Stimulated activated CD8-positive, alpha-beta memory T cell treated with anti-CD3 and anti-CD28 coated beads, Interleukin-2, amount 100 ng/mL, for 1 hour (primary cell): ENCODE measurements around the gene TMEM61.
A peak's percentile ranks its signal among the peaks of the same experiment; 100 is the strongest.
"Not testable (repeated sequence)": the region's sequence is repeated elsewhere in the genome, so short reads cannot be mapped to it uniquely, and the experiment has no call there.

Experiments
- DNase-seq, 2 donors: peaks; one replicate each; pipeline ENCODE4 v3.0.0-alpha.2; 2020; ENCODE audit warnings: low read depth in 2 of 2

The TMEM61 gene

GRCh38 chr1:54980528-54981241 lies at the start of gene TMEM61:
Gene TMEM61, plus strand, starts transcription at chr1:54980628. Its CDS starts 438 bp downstream, at chr1:54981066.
- no peak for DNase-seq

GRCh38 chr1:54931275-54931840 lies 49.1 kb upstream of the TMEM61 start:
- no peak for DNase-seq

GRCh38 chr1:54934081-54934480 lies 46.3 kb upstream of the TMEM61 start:
- DNase-seq: not testable (repeated sequence)

GRCh38 chr1:54934869-54935268 lies 45.6 kb upstream of the TMEM61 start:
- DNase-seq: no peak

GRCh38 chr1:54936791-54937190 lies 43.6 kb upstream of the TMEM61 start:
- DNase-seq: no peak

- no peak for DNase-seq
These were observed 43.0 kb upstream of the TMEM61 start for GRCh38 chr1:54937469-54937868.

GRCh38 chr1:54938955-54939354 lies 41.5 kb upstream of the TMEM61 start:
- not testable (repeated sequence) for DNase-seq

- no peak for DNase-seq
These were observed 40.4 kb upstream of the TMEM61 start for GRCh38 chr1:54940042-54940441.

GRCh38 chr1:54942976-54943375 lies 37.5 kb upstream of the TMEM61 start:
- DNase-seq: no peak

GRCh38 chr1:54944610-54945392 lies 35.6 kb upstream of the TMEM61 start:
- DNase-seq: peak in 1 of 2 donors; percentile 32

GRCh38 chr1:54945393-54945936 lies 35.0 kb upstream of the TMEM61 start:
- DNase-seq: no peak

GRCh38 chr1:54947540-54947939 lies 32.9 kb upstream of the TMEM61 start:
- no peak for DNase-seq

GRCh38 chr1:54949053-54949452 lies 31.4 kb upstream of the TMEM61 start:
- DNase-seq: no peak

GRCh38 chr1:54950006-54950368 lies 30.4 kb upstream of the TMEM61 start:
- DNase-seq: no peak

- peak in 1 of 2 donors; percentile 14 for DNase-seq
These were observed 29.9 kb upstream of the TMEM61 start for GRCh38 chr1:54950369-54951163.

GRCh38 chr1:54951810-54952226 lies 28.6 kb upstream of the TMEM61 start:
- DNase-seq: no peak

GRCh38 chr1:54952950-54953718 lies 27.3 kb upstream of the TMEM61 start:
- DNase-seq: no peak

GRCh38 chr1:54953846-54954245 lies 26.6 kb upstream of the TMEM61 start:
- no peak for DNase-seq

GRCh38 chr1:54955359-54955758 lies 25.1 kb upstream of the TMEM61 start:
- DNase-seq: no peak

- DNase-seq: no peak
These were observed 23.7 kb upstream of the TMEM61 start for GRCh38 chr1:54956726-54957125.

- no peak for DNase-seq
These were observed 21.2 kb upstream of the TMEM61 start for GRCh38 chr1:54959241-54959640.
